A673 (cell line): ENCODE measurements around the gene RHOT1. TPM values are rescaled to one million over a fixed set of nuclear protein-coding genes. Genes with fewer than 3 reads are reported as not detected.
"Not testable (repeated sequence)": the region's sequence is repeated elsewhere in the genome, so short reads cannot be mapped to it uniquely, and the experiment has no call there.

ENCODE experiments used
- BruUV-seq: library from RNA; stranded (reverse); fragments of 400-500 nt; replicated peaks from 2 replicates; lab custom pipeline; 2021; lab: Mats Ljungman, UMichigan
- CTCF ChIA-PET: fragments of 300-600 bp; sonication (Branson Sonifier 250); formaldehyde crosslinking; loops from one replicate; lab custom pipeline; 2022; ENCODE audit warnings: antibody characterized with exemption; lab: Charles Lee
- POLR2A ChIA-PET: fragments of 300-600 bp; sonication (Branson Sonifier 250); formaldehyde crosslinking; loops from one replicate; lab custom pipeline; 2022; ENCODE audit warnings: antibody characterized with exemption; ENCODE audit not compliant: low non-redundant PET; lab: Charles Lee
- DNase-seq: peaks from one replicate; pipeline ENCODE4 v3.0.0-alpha.2; 2015; ENCODE audit warnings: low spot score
- H3K27ac ChIP-seq: fragments of 200-600 bp; sonication (generic); 2 replicates; pipeline ENCODE4 v1.5.1; 2016; ENCODE audit warnings: mixed run types, low read depth, mild to moderate bottlenecking, mixed read lengths, antibody characterized with exemption, low read length; ENCODE audit not compliant: poor library complexity, severe bottlenecking
- H3K27me3 ChIP-seq: fragments of 200-600 bp; sonication (generic); replicated peaks from 2 replicates; pipeline ENCODE4 v1.6.1; 2017; ENCODE audit warnings: mixed run types, low read depth, mild to moderate bottlenecking, mixed read lengths, antibody characterized with exemption, low read length; ENCODE audit not compliant: insufficient read depth, poor library complexity
- H3K36me3 ChIP-seq: fragments of 200-600 bp; sonication (generic); 2 replicates; pipeline ENCODE4 v1.6.1; 2016; ENCODE audit warnings: mixed run types, mild to moderate bottlenecking, mixed read lengths, antibody characterized with exemption, low read length; ENCODE audit not compliant: insufficient read depth, poor library complexity, severe bottlenecking
- H3K4me1 ChIP-seq: fragments of 200-600 bp; sonication (generic); 2 replicates; pipeline ENCODE4 v1.6.1; 2017; ENCODE audit warnings: mixed run types, mild to moderate bottlenecking, mixed read lengths, antibody characterized with exemption, low read length; ENCODE audit not compliant: insufficient read depth, poor library complexity, severe bottlenecking
- H3K4me3 ChIP-seq: fragments of 200-600 bp; sonication (generic); 2 replicates; pipeline ENCODE4 v1.5.1; 2016; ENCODE audit warnings: low read depth, mixed run types, mild to moderate bottlenecking, mixed read lengths, low read length; ENCODE audit not compliant: poor library complexity, severe bottlenecking
- H3K9me3 ChIP-seq: fragments of 200-600 bp; sonication (generic); 2 replicates; pipeline ENCODE4 v1.6.1; 2016; ENCODE audit warnings: mixed run types, low read depth, mild to moderate bottlenecking, mixed read lengths, antibody characterized with exemption, low read length; ENCODE audit not compliant: poor library complexity, severe bottlenecking
- EZH2 ChIP-seq: fragments of 200-600 bp; sonication (generic); IDR thresholded peaks from 2 replicates; pipeline ENCODE4 v1.6.1; 2017; ENCODE audit warnings: borderline replicate concordance, low read depth, mild to moderate bottlenecking, mixed read lengths, antibody characterized with exemption, low read length; ENCODE audit not compliant: poor library complexity, severe bottlenecking
- intact Hi-C: fragments of 100-400 bp; cut with micrococcal nuclease; formaldehyde crosslinking; loops from one replicate; pipeline ENCODE4 v1.10.0; 2022; ENCODE audit not compliant: unreplicated experiment
- total RNA-seq: library from RNA; stranded (reverse); gene quantifications from 2 replicates; pipeline ENCODE4 v1.2.3, GENCODE V29; 2021
- TF ChIP-seq, protein P1 (sequence below): fragments of 300-800, 200-600 bp; sonication (generic); conservative IDR thresholded peaks from 2 replicates; pipeline ENCODE4 v1.5.1; 2017; ENCODE audit warnings: low read depth, mild to moderate bottlenecking, antibody characterized with exemption, low read length, moderate library complexity, mixed read lengths

The RHOT1 gene
- total RNA-seq, 1 experiment from 2014 or later = 18.0 TPM

- H3K36me3 ChIP-seq, H3K27ac ChIP-seq, H3K4me3 ChIP-seq, DNase-seq, H3K4me1 ChIP-seq, BruUV-seq, H3K9me3 ChIP-seq, H3K27me3 ChIP-seq, CTCF ChIA-PET, POLR2A ChIA-PET, intact Hi-C loops: not testable (repeated sequence)
- TF ChIP-seq, protein P1, sequence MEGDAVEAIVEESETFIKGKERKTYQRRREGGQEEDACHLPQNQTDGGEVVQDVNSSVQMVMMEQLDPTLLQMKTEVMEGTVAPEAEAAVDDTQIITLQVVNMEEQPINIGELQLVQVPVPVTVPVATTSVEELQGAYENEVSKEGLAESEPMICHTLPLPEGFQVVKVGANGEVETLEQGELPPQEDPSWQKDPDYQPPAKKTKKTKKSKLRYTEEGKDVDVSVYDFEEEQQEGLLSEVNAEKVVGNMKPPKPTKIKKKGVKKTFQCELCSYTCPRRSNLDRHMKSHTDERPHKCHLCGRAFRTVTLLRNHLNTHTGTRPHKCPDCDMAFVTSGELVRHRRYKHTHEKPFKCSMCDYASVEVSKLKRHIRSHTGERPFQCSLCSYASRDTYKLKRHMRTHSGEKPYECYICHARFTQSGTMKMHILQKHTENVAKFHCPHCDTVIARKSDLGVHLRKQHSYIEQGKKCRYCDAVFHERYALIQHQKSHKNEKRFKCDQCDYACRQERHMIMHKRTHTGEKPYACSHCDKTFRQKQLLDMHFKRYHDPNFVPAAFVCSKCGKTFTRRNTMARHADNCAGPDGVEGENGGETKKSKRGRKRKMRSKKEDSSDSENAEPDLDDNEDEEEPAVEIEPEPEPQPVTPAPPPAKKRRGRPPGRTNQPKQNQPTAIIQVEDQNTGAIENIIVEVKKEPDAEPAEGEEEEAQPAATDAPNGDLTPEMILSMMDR = 0 out of 2 replicates have a peak, but pooled peaks have one; percentile 11
Observed at GRCh38 chr17:32135497-32136117, 6.7 kb upstream of the RHOT1 start.

GRCh38 chr17:32136856-32137255, 5.4 kb upstream of the RHOT1 start:
- ChIA-PET CTCF (no interaction called here), POLR2A (no interaction called here)
- no peak overlapping the region for H3K27ac ChIP-seq
- no peaks in the 10 kb centered on the region for H3K4me1 ChIP-seq
- no peak for DNase-seq
- H3K4me3 ChIP-seq = no peak overlapping the region
- no peaks in the 10 kb centered on the region for H3K36me3 ChIP-seq
- intact Hi-C loops = no loop called here
- no peaks in the 10 kb centered on the region for H3K27me3 ChIP-seq
- BruUV-seq = no TSS peak
- no peaks in the 10 kb centered on the region for H3K9me3 ChIP-seq
- TF ChIP-seq, protein P1 = no peak
- no peak for TF ChIP-seq EZH2

GRCh38 chr17:32139504-32139903, 2.8 kb upstream of the RHOT1 start:
- H3K9me3 ChIP-seq, H3K4me1 ChIP-seq, intact Hi-C loops, H3K27me3 ChIP-seq, POLR2A ChIA-PET, DNase-seq, H3K36me3 ChIP-seq, H3K27ac ChIP-seq, BruUV-seq, CTCF ChIA-PET, H3K4me3 ChIP-seq: not testable (repeated sequence)

GRCh38 chr17:32141258-32141657, 1.0 kb upstream of the RHOT1 start:
- Histone ChIP-seq H3K4me3 (peak overlapping the region; percentile 88), H3K4me1 (no peaks in the 10 kb centered on the region), H3K9me3 (no peaks in the 10 kb centered on the region), H3K36me3 (no peaks in the 10 kb centered on the region), H3K27me3 (no peaks in the 10 kb centered on the region), H3K27ac (peak overlapping the region; percentile 72)
- no peak for TF ChIP-seq EZH2
- TF ChIP-seq, protein P1 = no peak
- ChIA-PET CTCF (no interaction called here), POLR2A (no interaction called here)
- BruUV-seq = no TSS peak
- intact Hi-C loops = no loop called here
- peak; percentile 60 for DNase-seq
